ENCODE data around the gene CLCF1.

Gene CLCF1

GRCh38 chr11:67354075-67355022, 19.0 kb downstream of the CLCF1 start:
- H3K27me3 ChIP-seq (ENCODE audit: insufficient read depth, low read length), result no peaks in the 10 kb centered on the region
- no peak overlapping the region for H2AFZ ChIP-seq (ENCODE audit: low read length, unreplicated experiment)
- H3K4me1 ChIP-seq (ENCODE audit: control insufficient read depth, insufficient read depth, low read length, unreplicated experiment), result peaks cover 63% of the 10 kb centered on the region
- H3K27ac ChIP-seq (ENCODE audit: low read depth, low read length), result peak overlapping the region; percentile 96
- no peaks in the 10 kb centered on the region for H3K36me3 ChIP-seq (ENCODE audit: insufficient read depth, low read length)
- peaks cover 9% of the 10 kb centered on the region for H3K79me2 ChIP-seq (ENCODE audit: control insufficient read depth, insufficient read depth, low read length, unreplicated experiment)
- H3K4me3 ChIP-seq (ENCODE audit: low read depth, low read length), result peak overlapping the region; percentile 82

GRCh38 chr11:67353317-67354074, 19.9 kb downstream of the CLCF1 start, which contains the start of gene POLD4:
Gene POLD4, minus strand, starts transcription at chr11:67353546. Its CDS starts 147 bp downstream, at chr11:67353399.
- peak within 1 kb of the TSS; percentile 96 for H3K27ac ChIP-seq (ENCODE audit: low read depth, low read length)
- peaks cover 9% of the 10 kb centered on the region for H3K79me2 ChIP-seq (ENCODE audit: control insufficient read depth, insufficient read depth, low read length, unreplicated experiment)
- H3K27me3 ChIP-seq (ENCODE audit: insufficient read depth, low read length), result no peaks in the 10 kb centered on the region
- peaks cover 68% of the 10 kb centered on the region for H3K4me1 ChIP-seq (ENCODE audit: control insufficient read depth, insufficient read depth, low read length, unreplicated experiment)
- peak within 1 kb of the TSS; percentile 16 for H2AFZ ChIP-seq (ENCODE audit: low read length, unreplicated experiment)
- peak within 1 kb of the TSS; percentile 82 for H3K4me3 ChIP-seq (ENCODE audit: low read depth, low read length)
- H3K36me3 ChIP-seq (ENCODE audit: insufficient read depth, low read length), result no peaks in the 10 kb centered on the region

- H2AFZ ChIP-seq (ENCODE audit: low read length, unreplicated experiment), result peak overlapping the region; percentile 16
- H3K36me3 ChIP-seq (ENCODE audit: insufficient read depth, low read length), result no peaks in the 10 kb centered on the region
- H3K4me1 ChIP-seq (ENCODE audit: control insufficient read depth, insufficient read depth, low read length, unreplicated experiment), result peaks cover 68% of the 10 kb centered on the region
- peak overlapping the region; percentile 96 for H3K27ac ChIP-seq (ENCODE audit: low read depth, low read length)
- H3K4me3 ChIP-seq (ENCODE audit: low read depth, low read length), result peak overlapping the region; percentile 82
- no peaks in the 10 kb centered on the region for H3K27me3 ChIP-seq (ENCODE audit: insufficient read depth, low read length)
- peaks cover 9% of the 10 kb centered on the region for H3K79me2 ChIP-seq (ENCODE audit: control insufficient read depth, insufficient read depth, low read length, unreplicated experiment)
Measured at GRCh38 chr11:67352546-67353316, 20.7 kb downstream of the CLCF1 start.

GRCh38 chr11:67351275-67352005, 22.0 kb downstream of the CLCF1 start:
- Histone ChIP-seq H3K4me1 (ENCODE audit: control insufficient read depth, insufficient read depth, low read length, unreplicated experiment) (peaks cover 60% of the 10 kb centered on the region), H2AFZ (ENCODE audit: low read length, unreplicated experiment) (no peak overlapping the region), H3K27me3 (ENCODE audit: insufficient read depth, low read length) (no peaks in the 10 kb centered on the region), H3K4me3 (ENCODE audit: low read depth, low read length) (peak overlapping the region; percentile 2), H3K36me3 (ENCODE audit: insufficient read depth, low read length) (no peaks in the 10 kb centered on the region), H3K27ac (ENCODE audit: low read depth, low read length) (peak overlapping the region; percentile 5), H3K79me2 (ENCODE audit: control insufficient read depth, insufficient read depth, low read length, unreplicated experiment) (peaks cover 9% of the 10 kb centered on the region)

GRCh38 chr11:67349928-67350465, 23.4 kb downstream of the CLCF1 start:
- Histone ChIP-seq H3K4me1 (ENCODE audit: control insufficient read depth, insufficient read depth, low read length, unreplicated experiment) (peaks cover 55% of the 10 kb centered on the region), H2AFZ (ENCODE audit: low read length, unreplicated experiment) (no peak overlapping the region), H3K27ac (ENCODE audit: low read depth, low read length) (no peak overlapping the region), H3K27me3 (ENCODE audit: insufficient read depth, low read length) (no peaks in the 10 kb centered on the region), H3K79me2 (ENCODE audit: control insufficient read depth, insufficient read depth, low read length, unreplicated experiment) (peaks cover 5% of the 10 kb centered on the region), H3K36me3 (ENCODE audit: insufficient read depth, low read length) (no peaks in the 10 kb centered on the region), H3K4me3 (ENCODE audit: low read depth, low read length) (no peak overlapping the region)

GRCh38 chr11:67349457-67349856, 23.9 kb downstream of the CLCF1 start:
- H3K27me3 ChIP-seq (ENCODE audit: insufficient read depth, low read length), result no peaks in the 10 kb centered on the region
- H3K4me3 ChIP-seq (ENCODE audit: low read depth, low read length), result no peak overlapping the region
- H3K4me1 ChIP-seq (ENCODE audit: control insufficient read depth, insufficient read depth, low read length, unreplicated experiment), result peaks cover 51% of the 10 kb centered on the region
- H3K79me2 ChIP-seq (ENCODE audit: control insufficient read depth, insufficient read depth, low read length, unreplicated experiment), result peaks cover 5% of the 10 kb centered on the region
- H3K27ac ChIP-seq (ENCODE audit: low read depth, low read length), result no peak overlapping the region
- H2AFZ ChIP-seq (ENCODE audit: low read length, unreplicated experiment), result no peak overlapping the region
- no peaks in the 10 kb centered on the region for H3K36me3 ChIP-seq (ENCODE audit: insufficient read depth, low read length)

- Histone ChIP-seq H3K4me1 (ENCODE audit: control insufficient read depth, insufficient read depth, low read length, unreplicated experiment) (peaks cover 47% of the 10 kb centered on the region), H3K79me2 (ENCODE audit: control insufficient read depth, insufficient read depth, low read length, unreplicated experiment) (peaks cover 5% of the 10 kb centered on the region), H3K4me3 (ENCODE audit: low read depth, low read length) (no peak overlapping the region), H3K36me3 (ENCODE audit: insufficient read depth, low read length) (no peaks in the 10 kb centered on the region), H3K27ac (ENCODE audit: low read depth, low read length) (peak overlapping the region; percentile 13; the same call in 1 of the 2 replicates), H2AFZ (ENCODE audit: low read length, unreplicated experiment) (no peak overlapping the region), H3K27me3 (ENCODE audit: insufficient read depth, low read length) (no peaks in the 10 kb centered on the region)
Measured at GRCh38 chr11:67349036-67349435, 24.4 kb downstream of the CLCF1 start.

- H3K4me3 ChIP-seq (ENCODE audit: low read depth, low read length), result no peak overlapping the region
- 0 out of 2 replicates have a peak overlapping the region, but pooled peaks have one; percentile 17 for H3K27ac ChIP-seq (ENCODE audit: low read depth, low read length)
Measured at GRCh38 chr11:67347964-67348749, 25.2 kb downstream of the CLCF1 start.

More at GRCh38 chr11:67347964-67348749, 25.2 kb downstream of the CLCF1 start:
- no peaks in the 10 kb centered on the region for H3K27me3 ChIP-seq (ENCODE audit: insufficient read depth, low read length)
- H2AFZ ChIP-seq (ENCODE audit: low read length, unreplicated experiment), result no peak overlapping the region
- no peaks in the 10 kb centered on the region for H3K36me3 ChIP-seq (ENCODE audit: insufficient read depth, low read length)
- peaks cover 44% of the 10 kb centered on the region for H3K4me1 ChIP-seq (ENCODE audit: control insufficient read depth, insufficient read depth, low read length, unreplicated experiment)
- peaks cover 5% of the 10 kb centered on the region for H3K79me2 ChIP-seq (ENCODE audit: control insufficient read depth, insufficient read depth, low read length, unreplicated experiment)

All from ACC112 (cell line).